ENCODE data around the gene ZNF385B.
"Not testable (repeated sequence)": the region's sequence is repeated elsewhere in the genome, so short reads cannot be mapped to it uniquely, and the experiment has no call there.

Gene ZNF385B

GRCh38 chr2:179802051-179802882 is 59.1 kb downstream of the ZNF385B start:
- no peak for DNase-seq (ENCODE audit: low read depth)

- DNase-seq (ENCODE audit: low read depth): peak; percentile 5
Observed at GRCh38 chr2:179800776-179801175, 60.6 kb downstream of the ZNF385B start.

- DNase-seq (ENCODE audit: low read depth): no peak
Observed at GRCh38 chr2:179796213-179797007, 65.0 kb downstream of the ZNF385B start.

- DNase-seq (ENCODE audit: low read depth): no peak
Observed at GRCh38 chr2:179793902-179794301, 67.5 kb downstream of the ZNF385B start.

- DNase-seq (ENCODE audit: low read depth): no peak
Observed at GRCh38 chr2:179793238-179793637, 68.2 kb downstream of the ZNF385B start.

GRCh38 chr2:179790235-179791217 is 70.9 kb downstream of the ZNF385B start:
- no peak for DNase-seq (ENCODE audit: low read depth)

GRCh38 chr2:179788104-179788503 is 73.3 kb downstream of the ZNF385B start:
- DNase-seq (ENCODE audit: low read depth): no peak

- no peak for DNase-seq (ENCODE audit: low read depth)
Observed at GRCh38 chr2:179787601-179788000, 73.8 kb downstream of the ZNF385B start.

GRCh38 chr2:179785902-179786301 is 75.5 kb downstream of the ZNF385B start:
- DNase-seq (ENCODE audit: low read depth): no peak

GRCh38 chr2:179782346-179782745 is 79.1 kb downstream of the ZNF385B start:
- DNase-seq (ENCODE audit: low read depth): not testable (repeated sequence)

GRCh38 chr2:179773986-179774385 is 87.4 kb downstream of the ZNF385B start:
- DNase-seq (ENCODE audit: low read depth): no peak

GRCh38 chr2:179772346-179772745 is 89.1 kb downstream of the ZNF385B start:
- DNase-seq (ENCODE audit: low read depth): no peak

- no peak for DNase-seq (ENCODE audit: low read depth)
Observed at GRCh38 chr2:179771791-179772190, 89.6 kb downstream of the ZNF385B start.

- no peak for DNase-seq (ENCODE audit: low read depth)
Observed at GRCh38 chr2:179770029-179770428, 91.4 kb downstream of the ZNF385B start.

- no peak for DNase-seq (ENCODE audit: low read depth)
Observed at GRCh38 chr2:179769323-179769722, 92.1 kb downstream of the ZNF385B start.

- DNase-seq (ENCODE audit: low read depth): peak; percentile 59
Observed at GRCh38 chr2:179768765-179769164, 92.6 kb downstream of the ZNF385B start.

GRCh38 chr2:179765666-179766065 is 95.7 kb downstream of the ZNF385B start:
- DNase-seq (ENCODE audit: low read depth): no peak

- no peak for DNase-seq (ENCODE audit: low read depth)
Observed at GRCh38 chr2:179764710-179765109, 96.7 kb downstream of the ZNF385B start.

- DNase-seq (ENCODE audit: low read depth): no peak
Observed at GRCh38 chr2:179758636-179759035, 102.8 kb downstream of the ZNF385B start.

GRCh38 chr2:179751163-179751809 is 110.1 kb downstream of the ZNF385B start:
- DNase-seq (ENCODE audit: low read depth): peak; percentile 30

GRCh38 chr2:179749210-179749609 is 112.2 kb downstream of the ZNF385B start:
- peak; percentile 40 for DNase-seq (ENCODE audit: low read depth)
